GM21723 (cell line): ENCODE data around the gene ARHGAP10.

ENCODE experiments used
- ATAC-seq: cut with Tn5 transposase; IDR thresholded peaks from one replicate; pipeline ENCODE4 v1.9.1; 2021; ENCODE audit warnings: mild to moderate bottlenecking, moderate library complexity; ENCODE audit not compliant: unreplicated experiment

The ARHGAP10 gene

DNA sequence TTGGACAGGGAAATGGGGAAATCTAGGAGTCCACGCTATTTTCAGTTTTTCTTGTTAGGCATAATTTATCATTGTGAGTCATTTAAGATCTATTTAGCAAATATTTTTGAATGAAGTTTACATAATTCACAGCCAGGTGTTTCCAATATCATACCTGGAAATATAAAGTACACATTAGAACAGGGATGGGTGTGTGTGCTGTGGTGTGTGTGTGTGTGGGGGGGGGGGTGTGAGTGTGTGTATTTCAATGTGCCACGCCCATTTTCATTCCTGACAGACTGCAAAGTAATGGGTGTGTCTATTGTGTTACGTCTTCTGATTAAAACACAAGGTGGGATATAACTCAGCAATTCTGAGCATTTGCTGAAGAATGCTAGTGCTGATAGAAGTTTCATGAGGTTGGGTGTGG lies 33.2 kb downstream of the ARHGAP10 start:
- ATAC-seq: no peak

DNA sequence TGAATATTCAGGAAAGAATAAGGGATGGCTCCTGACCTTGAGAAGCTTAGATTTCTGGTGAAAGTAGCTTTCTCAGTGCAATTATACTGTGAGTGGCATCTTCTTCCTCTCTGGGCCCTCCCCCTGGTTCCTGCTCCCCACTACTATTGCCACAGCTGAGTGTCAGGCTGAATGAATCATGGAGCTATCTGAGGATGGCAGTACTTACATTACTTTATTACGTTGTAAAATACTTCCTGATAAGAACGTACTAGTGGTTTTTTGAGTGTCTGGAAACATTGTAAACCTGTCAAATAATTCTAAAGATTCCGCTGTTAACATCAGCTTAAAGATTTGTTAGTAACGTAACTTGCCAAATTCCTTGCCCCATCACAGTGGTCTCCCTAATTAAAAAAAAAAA lies 36.2 kb downstream of the ARHGAP10 start:
- no peak for ATAC-seq

DNA sequence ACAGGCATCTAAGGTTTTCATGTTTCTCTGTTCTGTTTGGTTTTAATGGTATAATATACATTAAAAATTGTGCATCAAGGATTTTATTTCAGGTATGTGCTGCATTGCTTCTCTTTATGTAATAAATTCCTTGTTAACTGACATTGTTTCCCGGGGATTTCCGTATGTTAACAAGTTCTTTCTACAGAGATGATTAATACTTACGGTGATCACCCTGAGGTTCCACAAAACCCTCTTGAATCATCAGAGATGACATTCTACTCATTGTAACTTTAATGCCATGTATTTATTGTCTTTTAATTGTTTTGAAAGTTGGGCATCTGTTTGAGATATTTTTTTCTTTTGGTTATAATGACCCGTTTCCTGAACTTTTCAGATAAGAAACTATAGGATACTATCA lies 37.5 kb downstream of the ARHGAP10 start:
- no peak for ATAC-seq

- ATAC-seq: no peak
These were observed 38.9 kb downstream of the ARHGAP10 start for GRCh38 chr4:147770831-147771230.

- no peak for ATAC-seq
These were observed 40.2 kb downstream of the ARHGAP10 start for GRCh38 chr4:147772056-147772455.

- no peak for ATAC-seq
These were observed 40.6 kb downstream of the ARHGAP10 start for GRCh38 chr4:147772459-147772969.

DNA sequence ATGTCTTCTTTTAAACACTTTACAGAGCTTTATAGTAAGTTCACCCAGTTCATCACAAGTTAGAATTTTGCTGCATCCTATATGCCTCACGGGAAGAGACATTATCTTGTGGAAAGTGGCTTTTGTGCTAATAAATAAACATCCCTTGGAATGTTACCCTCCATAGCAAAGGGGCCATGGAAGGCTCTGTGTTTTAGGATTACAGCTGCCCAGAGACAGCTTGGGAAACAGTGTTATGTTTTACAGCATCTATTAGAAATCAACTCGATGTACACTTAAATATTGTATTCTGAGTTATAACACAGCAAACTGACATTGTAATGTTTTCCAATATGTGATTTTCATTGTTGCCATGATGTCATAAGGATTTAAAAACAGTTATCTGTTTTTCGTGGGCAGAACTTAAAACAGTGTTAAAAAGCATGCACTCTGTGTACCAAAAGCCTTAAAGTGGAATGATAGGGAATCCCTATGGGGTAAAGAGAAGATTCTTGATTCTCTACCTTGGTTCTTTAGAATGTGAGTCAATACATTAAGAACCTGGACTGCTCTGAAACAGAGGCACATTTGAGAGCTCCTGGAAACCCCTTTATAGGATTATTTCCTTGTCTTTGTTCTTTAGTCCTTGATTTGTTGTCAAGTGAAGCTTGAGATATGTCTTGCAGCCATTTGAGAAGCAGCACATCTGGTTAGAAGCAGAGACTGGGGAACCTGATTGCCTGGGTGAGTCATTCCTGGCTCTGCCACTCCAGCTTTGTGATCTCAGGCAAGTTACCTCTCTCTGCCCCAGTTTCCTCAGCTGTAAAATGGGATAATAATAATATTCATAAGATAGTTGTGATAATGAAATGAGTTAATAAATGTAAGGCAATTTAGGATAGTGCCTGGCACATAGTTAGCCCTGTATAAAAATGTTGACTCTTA lies 41.6 kb downstream of the ARHGAP10 start:
- peak; percentile 52 for ATAC-seq

DNA sequence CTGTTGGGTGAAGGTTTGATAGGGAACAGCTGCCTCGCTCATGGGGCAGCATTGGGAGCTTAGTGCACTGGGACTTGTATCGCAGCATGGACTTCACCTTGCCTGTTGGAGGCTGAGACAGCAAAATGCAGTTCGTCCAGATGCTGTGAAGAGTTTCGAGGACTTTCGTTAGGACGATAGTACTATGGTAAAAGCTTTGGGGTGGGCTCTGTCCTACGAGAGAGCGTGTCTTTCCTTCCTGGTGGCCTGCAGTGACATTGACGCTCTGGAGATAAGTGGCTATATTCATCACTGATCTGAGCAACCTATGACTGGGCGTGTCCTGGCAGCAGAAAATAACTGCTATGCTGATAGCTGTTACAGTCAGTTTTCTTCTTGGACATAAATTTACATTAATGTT lies 44.8 kb downstream of the ARHGAP10 start:
- ATAC-seq: no peak

GRCh38 chr4:147777456-147778091 lies 45.7 kb downstream of the ARHGAP10 start:
- ATAC-seq: no peak

DNA sequence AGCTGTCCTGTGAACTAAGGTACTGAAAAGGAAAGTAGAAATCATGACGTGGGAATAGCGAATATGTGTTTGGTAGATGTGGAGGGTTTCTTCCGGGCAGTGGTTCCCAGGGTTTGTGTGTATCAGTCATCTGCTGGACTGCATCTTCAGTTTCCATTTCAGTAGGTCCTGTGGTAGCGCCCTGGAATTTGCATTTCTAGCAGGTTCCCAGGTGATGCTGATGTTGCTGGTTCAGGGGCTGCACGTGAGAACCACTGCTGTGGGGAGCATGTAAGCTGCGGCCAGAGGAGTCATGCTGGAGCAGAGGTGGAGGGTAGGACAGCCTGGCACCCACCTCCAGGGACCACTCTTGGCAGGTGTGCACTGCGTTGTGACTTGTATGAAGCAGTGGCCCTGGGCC lies 47.1 kb downstream of the ARHGAP10 start:
- peak; percentile 65 for ATAC-seq

DNA sequence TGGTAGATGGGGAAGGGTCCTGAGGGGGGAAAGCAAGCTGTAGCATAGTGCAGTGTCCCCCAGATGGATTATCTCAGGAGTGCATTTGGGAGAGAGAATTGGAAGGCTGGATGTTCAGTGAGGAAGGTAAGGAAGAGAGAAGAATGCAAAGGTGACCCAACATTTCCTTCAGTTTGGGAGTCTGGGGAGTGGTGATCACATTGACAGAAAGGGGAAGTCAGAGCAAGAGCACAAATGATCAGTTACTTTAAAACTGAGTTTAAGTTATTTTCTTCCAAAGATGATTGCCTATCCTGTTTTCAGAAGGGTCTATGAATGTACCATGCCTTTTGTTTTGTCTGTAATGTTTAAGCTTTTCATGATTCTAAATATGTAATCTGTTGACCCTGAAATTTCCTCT lies 47.6 kb downstream of the ARHGAP10 start:
- ATAC-seq: no peak

DNA sequence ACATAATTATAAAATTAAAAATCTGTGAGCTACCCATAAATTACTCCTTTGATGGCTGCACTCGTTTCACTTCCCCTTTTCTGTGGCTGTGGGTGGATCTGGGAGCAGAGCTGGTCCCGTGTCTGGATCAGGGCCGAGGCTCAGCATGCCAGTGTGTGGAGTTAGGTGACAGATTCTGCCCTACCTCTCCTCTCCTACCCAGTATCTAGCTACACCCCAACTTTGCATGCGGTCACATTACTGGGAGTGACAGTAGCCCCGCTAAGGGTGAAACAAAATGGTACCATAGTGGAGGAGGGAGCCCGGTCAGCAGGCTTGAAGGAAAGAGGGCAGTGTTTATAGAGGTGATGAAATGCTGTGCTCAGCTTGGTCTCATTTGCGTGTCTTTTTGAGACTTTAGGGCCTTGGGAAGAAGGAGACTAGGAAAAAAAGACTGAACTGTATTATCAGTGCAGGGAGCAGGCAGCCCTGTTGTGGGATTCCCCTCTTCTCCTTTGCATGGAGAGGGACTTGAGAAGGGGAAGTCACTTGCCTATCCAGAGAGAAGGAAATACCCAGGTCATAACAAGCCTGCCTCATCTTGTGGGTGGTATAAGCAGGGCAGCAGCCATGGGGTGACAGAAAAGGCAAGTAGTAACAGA lies 48.4 kb downstream of the ARHGAP10 start:
- ATAC-seq: peak; percentile 68

- ATAC-seq: no peak
These were observed 50.3 kb downstream of the ARHGAP10 start for GRCh38 chr4:147782087-147782781.

DNA sequence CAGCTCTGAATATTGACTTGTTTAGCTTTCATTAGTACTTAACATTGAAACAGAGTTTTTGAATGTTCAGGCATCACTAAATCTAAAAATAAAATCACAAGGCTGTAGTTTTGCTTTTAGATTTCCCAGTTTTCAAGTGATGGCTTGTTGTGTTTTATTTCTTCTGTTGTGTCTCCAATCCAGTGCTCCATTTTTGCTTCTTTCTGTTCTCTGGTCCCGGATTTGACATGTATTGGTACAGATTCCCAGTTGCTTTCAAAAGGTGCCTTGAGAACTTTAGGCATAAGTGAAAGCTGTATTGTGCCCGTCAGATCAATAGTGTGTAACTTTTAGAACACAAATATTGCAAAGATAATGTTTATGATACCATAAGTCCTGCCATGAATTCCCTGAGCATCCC lies 53.2 kb downstream of the ARHGAP10 start:
- no peak for ATAC-seq

DNA sequence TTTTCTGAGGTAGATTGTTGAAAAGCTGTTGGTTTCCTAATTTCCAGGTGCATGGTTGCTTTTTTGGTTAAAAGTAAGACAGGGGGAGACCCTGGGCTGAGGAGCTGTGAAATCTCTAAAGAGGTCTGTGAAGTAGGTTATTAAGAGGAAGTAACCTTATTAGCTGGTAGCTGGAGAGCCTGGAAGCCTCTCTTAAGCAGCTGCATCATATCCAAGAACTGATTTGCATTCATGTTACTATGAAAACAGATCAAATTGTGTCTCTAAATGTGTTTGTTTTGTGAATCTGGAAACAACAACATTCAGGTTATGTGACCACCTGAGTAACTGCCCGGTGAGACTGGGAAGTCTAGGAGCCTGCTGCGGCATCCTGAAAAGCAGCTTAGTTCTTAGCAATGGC lies 54.1 kb downstream of the ARHGAP10 start:
- peak; percentile 87 for ATAC-seq

- ATAC-seq: no peak
These were observed 54.6 kb downstream of the ARHGAP10 start for GRCh38 chr4:147786531-147786930.

- no peak for ATAC-seq
These were observed 55.3 kb downstream of the ARHGAP10 start for GRCh38 chr4:147787204-147787603.

DNA sequence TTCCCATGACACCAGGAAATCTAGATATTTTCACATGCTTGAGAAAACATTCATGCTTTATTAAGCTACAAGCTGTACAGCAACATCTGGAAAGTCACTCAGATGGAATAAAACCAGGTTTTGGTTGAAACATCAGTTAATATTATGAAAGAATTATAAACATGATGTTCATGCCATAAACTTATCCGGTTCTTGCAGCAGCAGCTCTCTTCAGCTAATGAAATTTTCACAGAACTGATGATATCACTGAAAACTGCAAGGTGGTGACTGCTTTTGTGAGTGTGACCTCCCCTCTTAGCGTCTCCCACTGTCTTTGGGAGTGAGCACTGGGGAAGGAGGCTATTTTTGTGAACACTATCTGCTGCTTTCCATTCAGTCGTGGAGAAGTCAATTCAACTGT lies 56.9 kb downstream of the ARHGAP10 start:
- ATAC-seq: no peak

DNA sequence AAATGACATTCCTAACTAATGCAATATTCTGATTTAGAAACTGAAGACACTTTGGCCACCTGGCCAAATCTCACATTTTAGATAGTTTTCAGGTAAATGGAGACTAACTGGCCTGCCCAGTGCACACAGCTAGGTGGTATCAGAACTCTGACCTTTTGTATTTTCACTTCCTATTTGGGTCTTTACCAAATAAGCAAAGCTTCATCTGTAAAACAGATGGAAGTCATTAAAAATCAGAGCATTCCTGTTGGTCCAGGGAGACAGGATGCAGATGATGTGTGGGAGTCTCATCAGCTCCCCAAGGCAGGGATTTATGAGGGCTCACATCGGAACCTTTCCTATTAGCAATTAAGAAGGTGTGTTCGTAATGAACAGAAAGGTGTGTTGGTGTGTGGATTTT lies 57.7 kb downstream of the ARHGAP10 start:
- ATAC-seq: no peak

DNA sequence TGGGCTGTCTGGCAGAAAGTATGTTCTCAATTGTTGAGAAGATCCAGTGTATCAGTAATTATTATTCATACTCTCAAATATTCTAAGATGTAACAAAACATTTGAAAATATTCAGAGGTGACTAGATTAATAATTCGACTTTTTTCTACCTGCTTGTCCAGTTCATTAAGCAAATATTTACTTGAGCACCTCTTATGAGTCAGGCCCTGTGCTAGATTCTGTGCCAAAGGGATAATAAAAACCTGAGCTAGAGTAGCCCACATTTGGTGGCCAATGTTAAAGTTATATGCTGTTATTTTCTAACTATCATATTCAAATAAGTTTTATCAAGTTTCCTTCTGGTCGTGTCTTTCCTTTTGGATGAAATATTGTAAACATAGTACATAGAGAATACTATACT lies 58.5 kb downstream of the ARHGAP10 start:
- ATAC-seq: no peak

GRCh38 chr4:147791341-147791740 lies 59.5 kb downstream of the ARHGAP10 start:
- no peak for ATAC-seq
